HFFc6 (cell line): Measurements from ENCODE around the gene DTNB. TPM values are rescaled to one million over a fixed set of nuclear protein-coding genes. Genes with fewer than 3 reads are reported as not detected.

ENCODE experiments used
- DNase-seq: peaks from one replicate; pipeline ENCODE4 v3.0.0-alpha.2; 2018
- H3K27ac Mint-ChIP-seq: 2 replicates; pipeline ENCODE4 v1.8.0; 2020; ENCODE audit warnings: mild to moderate bottlenecking, mixed read lengths
- H3K27me3 Mint-ChIP-seq: 2 replicates; pipeline ENCODE4 v1.8.0; 2021; ENCODE audit warnings: mild to moderate bottlenecking, moderate library complexity, mixed read lengths; ENCODE audit not compliant: insufficient read depth
- H3K36me3 Mint-ChIP-seq: 2 replicates; pipeline ENCODE4 v1.8.0; 2021; ENCODE audit warnings: low read depth, mixed read lengths
- H3K4me1 Mint-ChIP-seq: 2 replicates; pipeline ENCODE4 v1.8.0; 2020; ENCODE audit warnings: low read depth, mixed read lengths
- H3K4me3 Mint-ChIP-seq: 2 replicates; pipeline ENCODE4 v1.8.0; 2020; ENCODE audit warnings: mild to moderate bottlenecking, moderate library complexity, mixed read lengths
- H3K9me3 Mint-ChIP-seq: 2 replicates; pipeline ENCODE4 v1.8.0; 2020; ENCODE audit warnings: mild to moderate bottlenecking, mixed read lengths
- CTCF ChIP-seq: fragments of 200-600 bp; sonication (generic); IDR thresholded peaks from 2 replicates; pipeline ENCODE4 v1.5.0; 2021; ENCODE audit warnings: antibody characterized with exemption, mild to moderate bottlenecking
- total RNA-seq, 6 experiments: library from RNA; stranded (reverse); fragmentation: NEBNext Ultra II Directional; extraction: Animal tissue kit (Norgen Biotek cat#: 25700); gene quantifications; 2 replicates in 1 of 6; 3 replicates in 5 of 6; pipeline ENCODE4 v1.2.3, GENCODE V29; 2021

DTNB gene
- total RNA-seq, 6 experiments from 2014 or later = 4.2 to 6.2 (median 4.7) TPM

GRCh38 chr2:25411753-25412152 lies 261.6 kb downstream of the DTNB start:
- H3K27ac Mint-ChIP-seq = no peak overlapping the region
- H3K4me3 Mint-ChIP-seq = no peak overlapping the region
- H3K4me1 Mint-ChIP-seq = no peaks in the 10 kb centered on the region
- H3K36me3 Mint-ChIP-seq = no peaks in the 10 kb centered on the region
- no peak for TF ChIP-seq CTCF
- H3K27me3 Mint-ChIP-seq = peaks cover 16% of the 10 kb centered on the region
- DNase-seq = no peak
- H3K9me3 Mint-ChIP-seq = no peaks in the 10 kb centered on the region

- Mint-ChIP-seq H3K27ac (no peak overlapping the region), H3K36me3 (no peaks in the 10 kb centered on the region), H3K4me1 (no peaks in the 10 kb centered on the region), H3K27me3 (peaks cover 15% of the 10 kb centered on the region), H3K9me3 (no peaks in the 10 kb centered on the region), H3K4me3 (no peak overlapping the region)
- TF ChIP-seq CTCF = no peak
- DNase-seq = no peak
Observed at GRCh38 chr2:25411281-25411680, 262.1 kb downstream of the DTNB start.

GRCh38 chr2:25410370-25410769 lies 263.0 kb downstream of the DTNB start:
- Mint-ChIP-seq H3K36me3 (no peaks in the 10 kb centered on the region), H3K4me3 (no peak overlapping the region), H3K4me1 (no peaks in the 10 kb centered on the region), H3K27ac (no peak overlapping the region), H3K9me3 (no peaks in the 10 kb centered on the region), H3K27me3 (peaks cover 13% of the 10 kb centered on the region)
- no peak for DNase-seq
- TF ChIP-seq CTCF = no peak

- H3K9me3 Mint-ChIP-seq = no peaks in the 10 kb centered on the region
- H3K4me1 Mint-ChIP-seq = no peaks in the 10 kb centered on the region
- H3K27ac Mint-ChIP-seq = no peak overlapping the region
- H3K27me3 Mint-ChIP-seq = peaks cover 11% of the 10 kb centered on the region
- no peak overlapping the region for H3K4me3 Mint-ChIP-seq
- TF ChIP-seq CTCF = no peak
- no peak for DNase-seq
- H3K36me3 Mint-ChIP-seq = no peaks in the 10 kb centered on the region
Observed at GRCh38 chr2:25409468-25409867, 263.9 kb downstream of the DTNB start.

- no peak overlapping the region for H3K4me3 Mint-ChIP-seq
- no peak for DNase-seq
- no peaks in the 10 kb centered on the region for H3K36me3 Mint-ChIP-seq
- no peak overlapping the region for H3K27ac Mint-ChIP-seq
- no peak for TF ChIP-seq CTCF
- H3K9me3 Mint-ChIP-seq = no peaks in the 10 kb centered on the region
- H3K4me1 Mint-ChIP-seq = no peaks in the 10 kb centered on the region
- peaks cover 14% of the 10 kb centered on the region for H3K27me3 Mint-ChIP-seq
Observed at GRCh38 chr2:25409044-25409443, 264.3 kb downstream of the DTNB start.
